ENCODE measurements around the gene UBQLNL.

The UBQLNL gene, protein sequence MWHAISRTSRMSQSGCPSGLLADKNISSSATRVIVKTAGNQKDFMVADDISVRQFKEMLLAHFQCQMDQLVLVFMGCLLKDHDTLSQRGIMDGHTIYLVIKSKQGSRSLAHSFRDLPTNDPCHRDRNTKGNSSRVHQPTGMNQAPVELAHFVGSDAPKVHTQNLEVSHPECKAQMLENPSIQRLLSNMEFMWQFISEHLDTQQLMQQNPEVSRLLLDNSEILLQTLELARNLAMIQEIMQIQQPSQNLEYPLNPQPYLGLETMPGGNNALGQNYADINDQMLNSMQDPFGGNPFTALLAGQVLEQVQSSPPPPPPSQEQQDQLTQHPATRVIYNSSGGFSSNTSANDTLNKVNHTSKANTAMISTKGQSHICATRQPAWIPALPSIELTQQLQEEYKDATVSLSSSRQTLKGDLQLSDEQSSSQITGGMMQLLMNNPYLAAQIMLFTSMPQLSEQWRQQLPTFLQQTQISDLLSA

GRCh38 chr11:5516599-5516998 lies at the start of gene UBQLNL:
Gene UBQLNL, minus strand, starts transcription at chr11:5516699. Its CDS starts 258 bp downstream, at chr11:5516441.
- DNase-seq (ENCODE audit: low read depth), result no peak

GRCh38 chr11:5564259-5565019 lies 47.9 kb upstream of the UBQLNL start:
- DNase-seq (ENCODE audit: low read depth), result no peak

GRCh38 chr11:5557751-5558150 lies 41.3 kb upstream of the UBQLNL start:
- no peak for DNase-seq (ENCODE audit: low read depth)

- DNase-seq (ENCODE audit: low read depth), result no peak
Observed at GRCh38 chr11:5556596-5557188, 40.2 kb upstream of the UBQLNL start.

DNA sequence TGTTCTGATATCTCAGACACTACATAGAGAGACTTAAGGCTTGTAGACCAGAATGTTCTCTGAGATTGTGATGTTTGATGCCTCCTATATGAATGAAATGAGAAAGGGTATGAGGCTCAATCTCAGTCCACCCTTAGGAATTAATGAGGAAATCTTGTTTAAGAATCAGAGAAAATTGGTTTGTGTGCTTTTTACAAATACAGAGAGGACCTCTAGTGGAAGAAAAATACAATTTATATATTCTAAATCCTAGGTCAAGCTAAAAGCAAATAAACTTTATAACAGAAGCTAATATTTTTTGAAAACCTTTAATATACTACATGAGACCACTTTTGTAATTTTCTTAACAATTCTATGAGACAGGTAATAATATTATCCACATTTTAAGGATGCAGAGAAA lies 36.8 kb upstream of the UBQLNL start:
- peak; percentile 42 for DNase-seq (ENCODE audit: low read depth)

DNA sequence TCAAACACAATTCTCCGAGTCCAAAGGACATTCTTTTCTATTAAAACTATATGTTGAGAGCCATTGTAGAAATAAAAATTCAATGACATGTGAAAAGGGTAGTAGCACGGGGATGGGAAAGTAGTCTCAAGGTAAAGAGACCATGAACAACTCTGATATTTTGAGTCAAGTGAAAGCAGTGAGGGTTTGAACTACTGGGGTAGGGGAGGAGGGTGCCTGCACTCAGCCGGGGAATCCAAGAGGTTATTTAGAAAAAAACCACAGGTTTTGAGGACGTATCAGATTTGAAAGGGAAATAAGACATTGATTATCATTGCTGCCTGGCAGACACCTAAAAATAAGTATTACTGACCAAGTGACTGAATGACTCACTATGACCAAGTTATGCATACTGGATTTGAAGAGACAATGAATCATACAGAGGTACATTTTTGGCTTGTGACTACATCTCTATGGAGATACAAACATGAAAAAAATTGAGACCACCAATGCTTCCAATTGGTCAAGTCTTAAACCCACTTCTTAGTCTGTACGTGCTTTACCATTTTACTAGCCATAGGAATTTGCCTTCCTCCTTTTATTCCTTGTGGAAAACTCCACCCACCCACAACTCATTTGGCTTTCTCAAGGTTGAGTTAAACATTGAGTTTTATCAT lies 34.1 kb upstream of the UBQLNL start:
- peak; percentile 97 for DNase-seq (ENCODE audit: low read depth)

DNA sequence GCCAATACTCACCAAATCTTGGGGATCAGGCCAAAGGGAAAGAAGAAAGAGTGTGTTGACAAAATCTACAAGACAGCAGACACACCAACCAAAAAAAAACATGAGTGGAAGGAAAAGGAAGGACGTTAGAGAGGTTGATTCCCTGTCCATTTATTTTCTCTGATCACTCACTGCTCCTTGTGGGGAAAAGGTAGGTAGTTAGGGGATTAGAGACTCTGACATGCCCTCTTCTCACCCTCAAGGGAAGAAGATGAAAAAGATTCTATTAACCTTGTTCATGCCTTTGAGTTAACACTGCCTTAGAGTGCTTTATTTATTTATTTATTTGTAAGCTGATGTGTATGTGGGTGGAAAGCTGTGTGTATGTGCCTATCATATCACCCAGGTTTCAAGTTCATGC lies 31.9 kb upstream of the UBQLNL start, which contains the start of gene OR52H1:
TSS of gene OR52H1 (minus strand) at position 101 of the 400 bp plus-strand sequence. CDS start 3,035 bp downstream, outside the sequence.
- DNase-seq (ENCODE audit: low read depth), result no peak

- no peak for DNase-seq (ENCODE audit: low read depth)
Observed at GRCh38 chr11:5547982-5548381, 31.5 kb upstream of the UBQLNL start.

DNA sequence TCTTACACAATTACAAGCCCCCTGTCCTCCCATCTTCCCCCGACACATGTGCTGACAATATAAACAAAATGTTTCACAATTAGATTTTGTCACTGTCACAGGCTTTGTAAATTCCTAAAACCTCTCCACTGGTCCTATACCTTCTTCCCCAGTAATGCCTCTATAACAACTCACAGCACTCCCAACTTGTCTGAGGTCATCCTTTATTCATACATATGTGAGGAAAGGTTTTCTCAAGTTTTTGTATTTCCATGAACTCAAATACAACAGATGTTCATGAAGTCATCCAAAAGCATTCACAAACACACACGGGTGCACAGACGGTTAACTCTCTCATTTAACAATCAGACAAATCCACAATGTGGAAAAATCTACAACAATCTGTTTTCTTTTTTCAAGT lies 30.0 kb upstream of the UBQLNL start:
- peak; percentile 14 for DNase-seq (ENCODE audit: low read depth)

DNA sequence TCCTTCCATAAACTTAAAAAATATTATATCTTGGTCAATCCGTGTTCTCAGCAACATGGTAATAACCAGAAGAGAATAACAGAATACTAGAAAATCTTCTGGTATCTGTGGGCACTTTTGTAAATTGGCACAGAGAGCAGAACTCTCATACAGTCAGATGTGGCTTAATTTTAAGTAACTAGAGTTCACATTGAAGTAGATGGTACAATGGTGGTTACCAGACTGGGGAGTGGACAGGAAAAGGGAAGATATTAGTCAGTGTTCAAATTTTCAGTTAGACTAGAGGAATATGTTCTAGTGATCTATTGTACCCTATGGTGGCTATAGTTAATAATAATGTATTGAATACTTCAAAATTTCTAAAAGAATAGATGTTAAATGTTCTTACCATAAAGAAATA lies 24.9 kb upstream of the UBQLNL start:
- no peak for DNase-seq (ENCODE audit: low read depth)

GRCh38 chr11:5536482-5536881 lies 20.0 kb upstream of the UBQLNL start:
- DNase-seq (ENCODE audit: low read depth), result no peak

DNA sequence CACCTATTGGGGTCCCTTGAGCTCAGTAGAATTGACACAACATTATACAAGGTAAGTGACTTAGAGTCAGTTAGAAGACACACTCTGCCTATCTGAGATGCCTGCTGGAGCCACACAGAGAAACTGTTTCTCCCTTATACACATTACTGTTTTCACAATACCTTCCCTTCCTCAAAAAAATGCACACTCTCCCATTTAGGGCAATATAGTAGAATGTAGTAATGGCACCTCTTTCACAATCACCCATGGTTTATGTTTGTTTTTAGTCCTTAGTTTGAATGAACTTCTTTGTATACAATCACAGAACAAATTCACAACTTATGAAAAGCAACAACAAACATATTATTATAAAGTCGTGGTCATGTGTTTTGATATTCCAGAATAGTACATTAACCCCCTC lies 17.5 kb upstream of the UBQLNL start:
- DNase-seq (ENCODE audit: low read depth), result no peak

GRCh38 chr11:5531053-5531831 lies 14.7 kb upstream of the UBQLNL start:
- no peak for DNase-seq (ENCODE audit: low read depth)

- DNase-seq (ENCODE audit: low read depth), result no peak
Observed at GRCh38 chr11:5528495-5528894, 12.0 kb upstream of the UBQLNL start.

DNA sequence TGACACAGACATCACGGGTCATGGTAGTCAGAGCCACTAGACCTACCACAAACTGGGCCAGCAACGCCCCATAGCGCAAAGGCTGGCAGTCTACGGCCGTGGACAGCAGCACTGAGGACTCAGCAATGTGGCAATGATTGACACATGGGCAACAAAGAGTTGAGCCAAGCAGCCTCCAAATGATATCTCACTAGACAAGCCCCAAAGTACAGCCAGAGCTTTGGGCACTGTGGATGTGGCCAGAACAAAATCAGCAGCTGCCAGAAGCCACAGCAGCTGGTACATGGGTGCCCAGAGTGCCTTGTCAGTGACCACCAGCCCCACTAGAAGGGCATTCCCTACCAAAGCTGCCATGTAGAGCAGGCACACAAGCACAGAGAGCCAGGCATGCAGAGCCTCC lies 11.2 kb upstream of the UBQLNL start:
- DNase-seq (ENCODE audit: low read depth), result no peak

- DNase-seq (ENCODE audit: low read depth), result no peak
Observed at GRCh38 chr11:5524756-5525155, 8.3 kb upstream of the UBQLNL start.

- no peak for DNase-seq (ENCODE audit: low read depth)
Observed at GRCh38 chr11:5522308-5522707, 5.8 kb upstream of the UBQLNL start.

DNA sequence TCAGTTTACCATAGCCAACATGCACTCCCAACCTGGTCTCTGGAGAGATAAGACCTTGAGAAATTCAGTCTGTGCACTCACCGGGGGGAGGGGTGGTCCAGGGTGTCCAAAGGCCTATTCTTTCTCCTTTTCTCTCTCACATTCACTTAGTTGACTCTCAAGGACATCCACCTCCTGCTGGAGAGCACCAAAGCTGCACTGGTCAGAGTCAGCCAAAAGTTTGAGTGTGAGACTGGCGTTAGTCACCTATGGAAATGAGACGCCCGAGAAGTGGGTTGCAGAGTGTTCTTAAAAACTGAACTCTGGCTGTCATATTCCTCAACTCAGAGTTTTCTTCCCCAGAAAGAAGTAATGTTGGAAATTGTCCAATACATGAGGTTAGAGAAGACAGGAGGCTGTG lies 5.0 kb upstream of the UBQLNL start:
- peak; percentile 33 for DNase-seq (ENCODE audit: low read depth)

GRCh38 chr11:5514841-5515240 lies 1.7 kb downstream of the UBQLNL start:
- DNase-seq (ENCODE audit: low read depth), result no peak

GRCh38 chr11:5509803-5510202 lies 6.7 kb downstream of the UBQLNL start, which contains the start of gene UBQLN3:
Gene UBQLN3, minus strand, starts transcription at chr11:5509957. Its CDS starts 399 bp downstream, at chr11:5509558.
- no peak for DNase-seq (ENCODE audit: low read depth)

GRCh38 chr11:5508605-5509004 lies 7.9 kb downstream of the UBQLNL start:
- no peak for DNase-seq (ENCODE audit: low read depth)
